A673 (cell line): ENCODE measurements around the gene FBXL17. TPM values are rescaled to one million over a fixed set of nuclear protein-coding genes. Genes with fewer than 3 reads are reported as not detected.

Experiments used
- BruUV-seq: library from RNA; stranded (reverse); fragments of 400-500 nt; replicated peaks from 2 replicates; lab custom pipeline; 2021; lab: Mats Ljungman, UMichigan
- CTCF ChIA-PET: fragments of 300-600 bp; sonication (Branson Sonifier 250); formaldehyde crosslinking; loops from one replicate; lab custom pipeline; 2022; ENCODE audit warnings: antibody characterized with exemption; lab: Charles Lee
- POLR2A ChIA-PET: fragments of 300-600 bp; sonication (Branson Sonifier 250); formaldehyde crosslinking; loops from one replicate; lab custom pipeline; 2022; ENCODE audit warnings: antibody characterized with exemption; ENCODE audit not compliant: low non-redundant PET; lab: Charles Lee
- DNase-seq: peaks from one replicate; pipeline ENCODE4 v3.0.0-alpha.2; 2015; ENCODE audit warnings: low spot score
- H3K27ac ChIP-seq: fragments of 200-600 bp; sonication (generic); 2 replicates; pipeline ENCODE4 v1.5.1; 2016; ENCODE audit warnings: mixed run types, low read depth, mild to moderate bottlenecking, mixed read lengths, antibody characterized with exemption, low read length; ENCODE audit not compliant: poor library complexity, severe bottlenecking
- H3K27me3 ChIP-seq: fragments of 200-600 bp; sonication (generic); replicated peaks from 2 replicates; pipeline ENCODE4 v1.6.1; 2017; ENCODE audit warnings: mixed run types, low read depth, mild to moderate bottlenecking, mixed read lengths, antibody characterized with exemption, low read length; ENCODE audit not compliant: insufficient read depth, poor library complexity
- H3K36me3 ChIP-seq: fragments of 200-600 bp; sonication (generic); 2 replicates; pipeline ENCODE4 v1.6.1; 2016; ENCODE audit warnings: mixed run types, mild to moderate bottlenecking, mixed read lengths, antibody characterized with exemption, low read length; ENCODE audit not compliant: insufficient read depth, poor library complexity, severe bottlenecking
- H3K4me1 ChIP-seq: fragments of 200-600 bp; sonication (generic); 2 replicates; pipeline ENCODE4 v1.6.1; 2017; ENCODE audit warnings: mixed run types, mild to moderate bottlenecking, mixed read lengths, antibody characterized with exemption, low read length; ENCODE audit not compliant: insufficient read depth, poor library complexity, severe bottlenecking
- H3K4me3 ChIP-seq: fragments of 200-600 bp; sonication (generic); 2 replicates; pipeline ENCODE4 v1.5.1; 2016; ENCODE audit warnings: low read depth, mixed run types, mild to moderate bottlenecking, mixed read lengths, low read length; ENCODE audit not compliant: poor library complexity, severe bottlenecking
- H3K9me3 ChIP-seq: fragments of 200-600 bp; sonication (generic); 2 replicates; pipeline ENCODE4 v1.6.1; 2016; ENCODE audit warnings: mixed run types, low read depth, mild to moderate bottlenecking, mixed read lengths, antibody characterized with exemption, low read length; ENCODE audit not compliant: poor library complexity, severe bottlenecking
- CTCF ChIP-seq: fragments of 300-800, 200-600 bp; sonication (generic); conservative IDR thresholded peaks from 2 replicates; pipeline ENCODE4 v1.5.1; 2017; ENCODE audit warnings: low read depth, mild to moderate bottlenecking, antibody characterized with exemption, low read length, moderate library complexity, mixed read lengths
- EZH2 ChIP-seq: fragments of 200-600 bp; sonication (generic); IDR thresholded peaks from 2 replicates; pipeline ENCODE4 v1.6.1; 2017; ENCODE audit warnings: borderline replicate concordance, low read depth, mild to moderate bottlenecking, mixed read lengths, antibody characterized with exemption, low read length; ENCODE audit not compliant: poor library complexity, severe bottlenecking
- intact Hi-C: fragments of 100-400 bp; cut with micrococcal nuclease; formaldehyde crosslinking; loops from one replicate; pipeline ENCODE4 v1.10.0; 2022; ENCODE audit not compliant: unreplicated experiment
- total RNA-seq: library from RNA; stranded (reverse); gene quantifications from 2 replicates; pipeline ENCODE4 v1.2.3, GENCODE V29; 2021

Gene FBXL17
- total RNA-seq, 1 experiment from 2014 or later, result 5.7 TPM

- no peak for TF ChIP-seq EZH2
- TF ChIP-seq CTCF, result no peak
- no peaks in the 10 kb centered on the region for H3K36me3 ChIP-seq
- no peak overlapping the region for H3K27ac ChIP-seq
- CTCF ChIA-PET, result no interaction called here
- H3K27me3 ChIP-seq, result no peaks in the 10 kb centered on the region
- no peak for DNase-seq
- no peak overlapping the region for H3K4me3 ChIP-seq
- BruUV-seq, result no TSS peak
- peaks cover under 1% of the 10 kb centered on the region for H3K4me1 ChIP-seq
- intact Hi-C loops, result no loop called here
- no peaks in the 10 kb centered on the region for H3K9me3 ChIP-seq
- POLR2A ChIA-PET, result interaction anchor here (0.7 kb wide), 1 partner anchor 582 kb away, joined by 3 read pairs; no protein-coding TSS in a partner anchor
Observed at GRCh38 chr5:108125771-108126511, 256.0 kb downstream of the FBXL17 start.

GRCh38 chr5:108124596-108124995, 257.3 kb downstream of the FBXL17 start:
- no peak for TF ChIP-seq CTCF
- no peak for TF ChIP-seq EZH2
- H3K27ac ChIP-seq, result no peak overlapping the region
- intact Hi-C loops, result no loop called here
- H3K4me3 ChIP-seq, result no peak overlapping the region
- POLR2A ChIA-PET, result no interaction called here
- no peak for DNase-seq
- BruUV-seq, result no TSS peak
- H3K9me3 ChIP-seq, result no peaks in the 10 kb centered on the region
- no peaks in the 10 kb centered on the region for H3K27me3 ChIP-seq
- H3K4me1 ChIP-seq, result no peaks in the 10 kb centered on the region
- CTCF ChIA-PET, result no interaction called here
- no peaks in the 10 kb centered on the region for H3K36me3 ChIP-seq

GRCh38 chr5:108122702-108123101, 259.2 kb downstream of the FBXL17 start:
- H3K4me1 ChIP-seq, result no peaks in the 10 kb centered on the region
- H3K27ac ChIP-seq, result no peak overlapping the region
- H3K4me3 ChIP-seq, result no peak overlapping the region
- H3K36me3 ChIP-seq, result no peaks in the 10 kb centered on the region
- DNase-seq, result no peak
- ChIA-PET CTCF (no interaction called here), POLR2A (no interaction called here)
- intact Hi-C loops, result no loop called here
- no TSS peak for BruUV-seq
- TF ChIP-seq EZH2 (no peak), CTCF (no peak)
- no peaks in the 10 kb centered on the region for H3K27me3 ChIP-seq
- H3K9me3 ChIP-seq, result no peaks in the 10 kb centered on the region
